HG02588 (cell line): ENCODE measurements around the gene MEX3A.

Source experiments
- ATAC-seq: cut with Tn5 transposase; IDR thresholded peaks from one replicate; pipeline ENCODE4 v1.9.1; 2021; ENCODE audit warnings: mild to moderate bottlenecking, moderate library complexity; ENCODE audit not compliant: unreplicated experiment

MEX3A gene

GRCh38 chr1:156104065-156104810 lies 22.0 kb upstream of the MEX3A start:
- no peak for ATAC-seq

GRCh38 chr1:156103521-156103947 lies 21.3 kb upstream of the MEX3A start:
- ATAC-seq, result no peak

- ATAC-seq, result no peak
Measured at GRCh38 chr1:156102633-156103511, 20.6 kb upstream of the MEX3A start.

- no peak for ATAC-seq
Measured at GRCh38 chr1:156101880-156102279, 19.6 kb upstream of the MEX3A start.

GRCh38 chr1:156100205-156100995 lies 18.1 kb upstream of the MEX3A start:
- no peak for ATAC-seq

- ATAC-seq, result no peak
Measured at GRCh38 chr1:156099282-156099681, 17.0 kb upstream of the MEX3A start.

- no peak for ATAC-seq
Measured at GRCh38 chr1:156098784-156099183, 16.5 kb upstream of the MEX3A start.

GRCh38 chr1:156097499-156098178 lies 15.4 kb upstream of the MEX3A start:
- no peak for ATAC-seq

GRCh38 chr1:156096640-156097391 lies 14.6 kb upstream of the MEX3A start:
- ATAC-seq, result peak; percentile 55

GRCh38 chr1:156095906-156096508 lies 13.7 kb upstream of the MEX3A start:
- ATAC-seq, result no peak

GRCh38 chr1:156091610-156092009 lies 9.3 kb upstream of the MEX3A start:
- ATAC-seq, result no peak

- no peak for ATAC-seq
Measured at GRCh38 chr1:156090840-156091188, 8.5 kb upstream of the MEX3A start.

GRCh38 chr1:156090138-156090839 lies 8.0 kb upstream of the MEX3A start:
- ATAC-seq, result no peak

GRCh38 chr1:156089704-156090103 lies 7.4 kb upstream of the MEX3A start:
- no peak for ATAC-seq

- ATAC-seq, result no peak
Measured at GRCh38 chr1:156086256-156086662, 4.0 kb upstream of the MEX3A start.

GRCh38 chr1:156083800-156084790 lies 1.8 kb upstream of the MEX3A start:
- ATAC-seq, result no peak

- ATAC-seq, result no peak
Measured at GRCh38 chr1:156081917-156082308, 352 bp downstream of the MEX3A start.
